Body of pancreas (tissue), 4 donors: ENCODE measurements around the gene CLEC9A. TPM values are rescaled to one million over a fixed set of nuclear protein-coding genes. Genes with fewer than 3 reads are reported as not detected.

Experiments
- ATAC-seq: fragments of 150-250 bp; one replicate; pipeline ENCODE4 v1.9.1; 2016
- DNase-seq, 4 donors: peaks; one replicate each; pipeline ENCODE4 v3.0.0-alpha.2; 2019
- H3K27ac ChIP-seq, 4 donors: fragments of 200-600 bp; sonication (generic); 1 replicate in 3 of 4; 2 replicates in 1 of 4; pipeline versions ENCODE4 v1.5.1 to v1.6.1; 2016 to 2019; ENCODE audit warnings: mild to moderate bottlenecking in 1 of 4, mixed read lengths in 1 of 4, moderate library complexity in 1 of 4
- H3K27me3 ChIP-seq, 2 donors: fragments of 200-600 bp; sonication (generic); one replicate each; pipeline ENCODE4 v1.6.0; 2016; ENCODE audit warnings: mild to moderate bottlenecking in 1 of 2
- H3K36me3 ChIP-seq, 2 donors: fragments of 200-600 bp; sonication (generic); replicated peaks in 1 of 2; 2 replicates each; pipeline ENCODE4 v1.5.1; 2016; ENCODE audit warnings: low read depth in 2 of 2; ENCODE audit not compliant: insufficient read depth in 1 of 2
- H3K4me1 ChIP-seq: fragments of 200-600 bp; sonication (generic); one replicate; pipeline ENCODE4 v1.6.0; 2016
- H3K4me3 ChIP-seq, 2 donors: fragments of 200-600 bp; sonication (generic); 1 replicate in 1 of 2; 2 replicates in 1 of 2; pipeline ENCODE4 v1.5.1; 2016 to 2019
- H3K9me3 ChIP-seq, 3 donors: fragments of 200-600 bp; sonication (generic); 1 replicate in 2 of 3; 2 replicates in 1 of 3; pipeline ENCODE4 v1.5.1; 2016
- CTCF ChIP-seq, 7 experiments: fragments of 450-650 bp in 4 of 7; fragments of 200-600 bp in 3 of 7; sonication (generic) in 3 of 7; IDR thresholded peaks; one replicate each; pipeline ENCODE4 v1.5.1; 2016 to 2019; ENCODE audit warnings: antibody characterized with exemption in 7 of 7
- POLR2A ChIP-seq, 3 donors: fragments of 450-650 bp; IDR thresholded peaks; one replicate each; pipeline ENCODE4 v1.6.1; 2016; ENCODE audit warnings: antibody characterized with exemption in 3 of 3, mild to moderate bottlenecking in 2 of 3
- WGBS, 2 donors: methylation state at CpG; one replicate each; pipeline ENCODE4 v1.1.5; 2017; 5-methylcytosine and 5-hydroxymethylcytosine counted together
- intact Hi-C: fragments of 100-400 bp; cut with DNase I; formaldehyde crosslinking; loops from one replicate; pipeline ENCODE4 v1.15.1; 2023
- total RNA-seq, 2 donors: library from RNA; depleted of rRNA; stranded (reverse); fragments of >200 nt; gene quantifications; one replicate each; pipeline ENCODE4 v1.1.0, GENCODE V29; 2016

CLEC9A gene
- total RNA-seq, 2 donors from 2014 or later, result 0.26 TPM; not detected in 1

- DNase-seq (no peak), ATAC-seq (no peak)
- no peaks in the 10 kb centered on the region for H3K36me3 ChIP-seq
- no peak overlapping the region for H3K27ac ChIP-seq
- no peaks in the 10 kb centered on the region for H3K9me3 ChIP-seq
- H3K4me1 ChIP-seq, result no peaks in the 10 kb centered on the region
- H3K4me3 ChIP-seq, result no peak overlapping the region
- TF ChIP-seq POLR2A (IDR thresholded peaks at IDR 0.05) (no peak), CTCF (IDR thresholded peaks at IDR 0.05) (no peak)
- 35 to 36% methylated on average over 6 of the region's 6 CpGs for WGBS, 2 donors
- H3K27me3 ChIP-seq, result no peaks in the 10 kb centered on the region
- intact Hi-C loops, result no loop called here
Observed at GRCh38 chr12:10012630-10013330, 17.7 kb upstream of the CLEC9A start.

- intact Hi-C loops, result no loop called here
- Histone ChIP-seq H3K36me3 (no peaks in the 10 kb centered on the region), H3K27me3 (no peaks in the 10 kb centered on the region), H3K27ac (no peak overlapping the region), H3K4me1 (no peaks in the 10 kb centered on the region), H3K9me3 (no peaks in the 10 kb centered on the region), H3K4me3 (no peak overlapping the region)
- ATAC-seq (no peak), DNase-seq (no peak)
- TF ChIP-seq POLR2A (IDR thresholded peaks at IDR 0.05), result no peak
- no peak for TF ChIP-seq CTCF (IDR thresholded peaks at IDR 0.05)
- 70 to 73% methylated on average over 4 of the region's 4 CpGs for WGBS, 2 donors
Observed at GRCh38 chr12:10015450-10015849, 15.0 kb upstream of the CLEC9A start.

GRCh38 chr12:10016881-10017280, 13.6 kb upstream of the CLEC9A start:
- no peaks in the 10 kb centered on the region for H3K36me3 ChIP-seq
- DNase-seq (no peak), ATAC-seq (no peak)
- no peaks in the 10 kb centered on the region for H3K4me1 ChIP-seq
- no peaks in the 10 kb centered on the region for H3K9me3 ChIP-seq
- no peak overlapping the region for H3K27ac ChIP-seq
- no peak overlapping the region for H3K4me3 ChIP-seq
- intact Hi-C loops, result no loop called here
- TF ChIP-seq CTCF (IDR thresholded peaks at IDR 0.05), result no peak
- no peak for TF ChIP-seq POLR2A (IDR thresholded peaks at IDR 0.05)
- whole genome bisulfite sequencing, 2 donors, result 0% methylated on average over 1 of the region's 1 CpG
- no peaks in the 10 kb centered on the region for H3K27me3 ChIP-seq

- no peak for TF ChIP-seq POLR2A (IDR thresholded peaks at IDR 0.05)
- H3K27me3 ChIP-seq, result no peaks in the 10 kb centered on the region
- WGBS, 2 donors, result 47 to 57% methylated on average over 5 of the region's 5 CpGs
- H3K27ac ChIP-seq, result no peak overlapping the region
- H3K4me1 ChIP-seq, result no peaks in the 10 kb centered on the region
- intact Hi-C loops, result no loop called here
- ATAC-seq, result no peak
- no peaks in the 10 kb centered on the region for H3K9me3 ChIP-seq
- no peak for DNase-seq
- H3K36me3 ChIP-seq, result no peaks in the 10 kb centered on the region
- H3K4me3 ChIP-seq, result no peak overlapping the region
Observed at GRCh38 chr12:10018386-10018785, 12.1 kb upstream of the CLEC9A start.

- Histone ChIP-seq H3K27ac (no peak overlapping the region), H3K36me3 (no peaks in the 10 kb centered on the region), H3K9me3 (no peaks in the 10 kb centered on the region), H3K27me3 (no peaks in the 10 kb centered on the region), H3K4me3 (no peak overlapping the region), H3K4me1 (no peaks in the 10 kb centered on the region)
- TF ChIP-seq CTCF (IDR thresholded peaks at IDR 0.05), result no peak
- TF ChIP-seq POLR2A (IDR thresholded peaks at IDR 0.05), result no peak
- intact Hi-C loops, result no loop called here
- WGBS, 2 donors, result 52 to 64% methylated on average over 3 of the region's 3 CpGs
- ATAC-seq, result no peak
- no peak for DNase-seq
Observed at GRCh38 chr12:10021342-10021741, 9.1 kb upstream of the CLEC9A start.
